Smooth muscle cell (in vitro differentiated cells): ENCODE results near the gene RINT1. TPM values are rescaled to one million over a fixed set of nuclear protein-coding genes. Genes with fewer than 3 reads are reported as not detected.
"Not testable (repeated sequence)": the region's sequence is repeated elsewhere in the genome, so short reads cannot be mapped to it uniquely, and the experiment has no call there.

ENCODE experiments used
- DNase-seq: peaks from one replicate; lab custom pipeline; 2025; ENCODE audit not compliant: unreplicated experiment; lab: John Stamatoyannopoulos, UW
- H2AFZ ChIP-seq: fragments of 200-600 bp; sonication (generic); 2 replicates; pipeline ENCODE4 v1.6.0; 2016; ENCODE audit warnings: antibody characterized with exemption, low read depth, mild to moderate bottlenecking
- H3F3A ChIP-seq: fragments of 200-600 bp; sonication (generic); 2 replicates; pipeline ENCODE4 v1.6.0; 2017; ENCODE audit warnings: antibody characterized with exemption, low read depth
- H3K27ac ChIP-seq: fragments of 200-600 bp; sonication (generic); 2 replicates; pipeline ENCODE4 v1.5.1; 2016; ENCODE audit warnings: low read depth, mild to moderate bottlenecking
- H3K27me3 ChIP-seq: fragments of 200-600 bp; sonication (generic); 2 replicates; pipeline ENCODE4 v1.6.1; 2016; ENCODE audit warnings: low read depth, mild to moderate bottlenecking
- H3K36me3 ChIP-seq: fragments of 200-600 bp; sonication (generic); 2 replicates; pipeline ENCODE4 v1.5.1; 2016; ENCODE audit warnings: low read depth
- H3K4me1 ChIP-seq: fragments of 200-600 bp; sonication (generic); 2 replicates; pipeline ENCODE4 v1.5.1; 2016; ENCODE audit warnings: low read depth
- H3K4me2 ChIP-seq: fragments of 200-600 bp; sonication (generic); 2 replicates; pipeline ENCODE4 v1.6.0; 2016; ENCODE audit warnings: mild to moderate bottlenecking
- H3K4me3 ChIP-seq: fragments of 200-600 bp; sonication (generic); 2 replicates; pipeline ENCODE4 v1.5.1; 2016; ENCODE audit warnings: mild to moderate bottlenecking
- H3K79me2 ChIP-seq: fragments of 200-600 bp; sonication (generic); 2 replicates; pipeline ENCODE4 v1.6.0; 2016; ENCODE audit warnings: low read depth, mild to moderate bottlenecking
- H3K9ac ChIP-seq: fragments of 200-600 bp; sonication (generic); 2 replicates; pipeline ENCODE4 v1.6.0; 2016; ENCODE audit warnings: low read depth
- H3K9me3 ChIP-seq: fragments of 200-600 bp; sonication (generic); replicated peaks from 2 replicates; pipeline ENCODE4 v1.5.1; 2016; ENCODE audit warnings: low read depth
- H4K20me1 ChIP-seq: fragments of 200-600 bp; sonication (generic); 2 replicates; pipeline ENCODE4 v1.6.0; 2016; ENCODE audit warnings: low read depth
- CTCF ChIP-seq: fragments of 200-600 bp; sonication (generic); IDR thresholded peaks from 2 replicates; pipeline ENCODE4 v1.5.1; 2017; ENCODE audit warnings: borderline replicate concordance, mild to moderate bottlenecking, antibody characterized with exemption; ENCODE audit not compliant: insufficient read depth, poor library complexity, severe bottlenecking
- WGBS: methylation state at CpG from one replicate; pipeline ENCODE4 v1.1.7; 2016; ENCODE audit warnings: low lambda C conversion rate; 5-methylcytosine and 5-hydroxymethylcytosine counted together
- polyA plus RNA-seq: library from polyadenylated mRNA; unstranded; fragments of >200 nt; fragmentation: Nextera tagmentation; extraction: Ambion mirVana; gene quantifications from 2 replicates; pipeline ENCODE4 v1.2.1, GENCODE V29; 2016
- total RNA-seq: library from RNA; depleted of rRNA; stranded (reverse); fragments of >200 nt; gene quantifications from 2 replicates; pipeline ENCODE4 v1.2.3, GENCODE V29; 2014

The RINT1 gene
- total and polyA plus RNA-seq, 2 experiments from 2014 or later: 18.9 to 22.4 TPM

- no peaks in the 10 kb centered on the region for H3K79me2 ChIP-seq
- H4K20me1 ChIP-seq: no peaks in the 10 kb centered on the region
- no peak overlapping the region for H3K9ac ChIP-seq
- H3F3A ChIP-seq: no peaks in the 10 kb centered on the region
- no peak for TF ChIP-seq CTCF
- H3K27ac ChIP-seq: no peak overlapping the region
- no peak overlapping the region for H2AFZ ChIP-seq
- DNase-seq: no peak
- no peak overlapping the region for H3K4me2 ChIP-seq
- H3K4me3 ChIP-seq: no peak overlapping the region
- H3K36me3 ChIP-seq: no peaks in the 10 kb centered on the region
- 93% methylated on average over 3 of the region's 3 CpGs for WGBS
- no peaks in the 10 kb centered on the region for H3K9me3 ChIP-seq
- no peaks in the 10 kb centered on the region for H3K4me1 ChIP-seq
- no peaks in the 10 kb centered on the region for H3K27me3 ChIP-seq
These were observed 62.0 kb downstream of the RINT1 start for GRCh38 chr7:105594034-105594433.

- Histone ChIP-seq H4K20me1 (no peaks in the 10 kb centered on the region), H3K36me3 (no peaks in the 10 kb centered on the region), H3K9me3 (no peaks in the 10 kb centered on the region), H3K4me3 (no peak overlapping the region), H3K4me2 (no peak overlapping the region), H3K9ac (no peak overlapping the region), H3K27ac (no peak overlapping the region), H3K27me3 (no peaks in the 10 kb centered on the region), H3K4me1 (no peaks in the 10 kb centered on the region), H3F3A (no peaks in the 10 kb centered on the region), H3K79me2 (no peaks in the 10 kb centered on the region), H2AFZ (no peak overlapping the region)
- TF ChIP-seq CTCF: no peak
- 70% methylated on average over 4 of the region's 4 CpGs for WGBS
- no peak for DNase-seq
These were observed 64.9 kb downstream of the RINT1 start for GRCh38 chr7:105596866-105597265.

GRCh38 chr7:105599080-105599479, 67.1 kb downstream of the RINT1 start:
- not testable (repeated sequence) for H4K20me1 ChIP-seq, H3K4me1 ChIP-seq, H3K36me3 ChIP-seq, H3F3A ChIP-seq, H2AFZ ChIP-seq, DNase-seq, H3K79me2 ChIP-seq, H3K27ac ChIP-seq, H3K9ac ChIP-seq, H3K9me3 ChIP-seq, H3K4me3 ChIP-seq, H3K4me2 ChIP-seq, H3K27me3 ChIP-seq
- WGBS: 90% methylated on average over 8 of the region's 8 CpGs

GRCh38 chr7:105599551-105599950, 67.5 kb downstream of the RINT1 start:
- Histone ChIP-seq H3K9ac (no peak overlapping the region), H3K27ac (no peak overlapping the region), H3K9me3 (no peaks in the 10 kb centered on the region), H3K4me2 (no peak overlapping the region), H3K36me3 (no peaks in the 10 kb centered on the region), H3K4me3 (no peak overlapping the region), H2AFZ (no peak overlapping the region), H3K79me2 (no peaks in the 10 kb centered on the region), H4K20me1 (no peaks in the 10 kb centered on the region), H3K27me3 (no peaks in the 10 kb centered on the region), H3F3A (no peaks in the 10 kb centered on the region), H3K4me1 (no peaks in the 10 kb centered on the region)
- 82% methylated on average over 3 of the region's 3 CpGs for WGBS
- TF ChIP-seq CTCF: no peak
- no peak for DNase-seq
